H1 (cell line): ENCODE data around the gene SIAH3. TPM values are rescaled to one million over a fixed set of nuclear protein-coding genes. Genes with fewer than 3 reads are reported as not detected.

ENCODE experiments used
- CREB1 ChIP-seq: IDR thresholded peaks from 2 replicates; pipeline ENCODE4 v1.6.1; 2012; ENCODE audit warnings: inconsistent platforms
- polyA plus RNA-seq, 7 experiments: library from polyadenylated mRNA; depleted of rRNA in 3 of 7; stranded (reverse) in 5 of 7; unstranded in 2 of 7; fragments of >200 nt in 5 of 7; fragments of 200-250 nt in 2 of 7; gene quantifications; 1 replicate in 5 of 7; 2 replicates in 1 of 7; 4 replicates in 1 of 7; pipeline versions ENCODE4 v1.2.1 to v1.2.3, GENCODE V29; 2011 to 2013; ENCODE audit warnings: missing spikeins in 2 of 7, mixed read lengths in 2 of 7
- total RNA-seq: library from RNA; stranded (reverse); fragmentation: NEBNext Ultra II Directional; extraction: Animal tissue kit (Norgen Biotek cat#: 25700); gene quantifications from 2 replicates; pipeline ENCODE4 v1.2.1, GENCODE V29; 2021
- TF ChIP-seq, protein P1 (sequence below): IDR thresholded peaks from 2 replicates; pipeline ENCODE4 v1.6.1; 2012; ENCODE audit warnings: inconsistent platforms

SIAH3 gene
- total and polyA plus RNA-seq, 2 of the 8 experiments (the other 6 are each of a cell fraction or from before 2014, with no cell fraction given) = 0.15 to 0.17 TPM

DNA sequence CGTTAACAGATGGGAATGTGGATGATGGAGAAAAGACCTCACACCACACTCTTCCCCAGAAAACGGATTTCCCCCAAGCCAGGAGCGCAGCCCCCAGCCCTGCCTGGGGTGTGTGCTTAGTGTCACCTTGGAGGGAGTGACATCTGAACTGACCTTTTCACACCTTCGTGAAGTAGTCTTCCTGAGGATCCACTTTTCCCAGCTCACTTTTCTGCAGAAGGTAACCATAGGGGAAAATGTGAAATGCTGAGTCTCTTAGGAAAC, 26.2 kb downstream of the SIAH3 start (continued):
- TF ChIP-seq, protein P1, sequence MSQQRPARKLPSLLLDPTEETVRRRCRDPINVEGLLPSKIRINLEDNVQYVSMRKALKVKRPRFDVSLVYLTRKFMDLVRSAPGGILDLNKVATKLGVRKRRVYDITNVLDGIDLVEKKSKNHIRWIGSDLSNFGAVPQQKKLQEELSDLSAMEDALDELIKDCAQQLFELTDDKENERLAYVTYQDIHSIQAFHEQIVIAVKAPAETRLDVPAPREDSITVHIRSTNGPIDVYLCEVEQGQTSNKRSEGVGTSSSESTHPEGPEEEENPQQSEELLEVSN = no peak
- no peak for TF ChIP-seq CREB1
- TF ChIP-seq, all 59 proteins: peak for 0
